Transverse colon (tissue), 4 donors: ENCODE measurements around the gene C15orf39.

Experiments used
- CTCF ChIP-seq, 5 experiments: fragments of 200-600 bp in 3 of 5; fragments of 450-650 bp in 2 of 5; sonication (generic) in 3 of 5; IDR thresholded peaks; 1 replicate in 2 of 5; 2 replicates in 3 of 5; pipeline ENCODE4 v1.5.1; 2016 to 2017; ENCODE audit warnings: antibody characterized with exemption in 5 of 5, inconsistent platforms in 3 of 5, mild to moderate bottlenecking in 2 of 5, moderate library complexity in 1 of 5
- POLR2A ChIP-seq: fragments of 450-650 bp; IDR thresholded peaks from one replicate; pipeline ENCODE4 v1.6.1; 2016; ENCODE audit warnings: antibody characterized with exemption, mild to moderate bottlenecking, moderate library complexity
- POLR2AphosphoS5 ChIP-seq, 3 donors: sonication (generic); formaldehyde crosslinking; IDR thresholded peaks; one replicate each; pipeline ENCODE4 v1.6.1; 2016; ENCODE audit warnings: antibody characterized with exemption in 3 of 3

- no peak for TF ChIP-seq CTCF (IDR thresholded peaks at IDR 0.05)
- TF ChIP-seq POLR2A = no peak
- TF ChIP-seq POLR2AphosphoS5 (IDR thresholded peaks at IDR 0.05) = no peak
These were observed 23.3 kb upstream of the C15orf39 start for GRCh38 chr15:75178171-75178937.
